T-helper 9 cell (primary cell): Measurements from ENCODE around the gene UBE2E1.
"Not testable (repeated sequence)": the region's sequence is repeated elsewhere in the genome, so short reads cannot be mapped to it uniquely, and the experiment has no call there.

ENCODE experiments used
- DNase-seq: peaks from one replicate; pipeline ENCODE4 v3.0.0-alpha.2; 2020

Gene UBE2E1

DNA sequence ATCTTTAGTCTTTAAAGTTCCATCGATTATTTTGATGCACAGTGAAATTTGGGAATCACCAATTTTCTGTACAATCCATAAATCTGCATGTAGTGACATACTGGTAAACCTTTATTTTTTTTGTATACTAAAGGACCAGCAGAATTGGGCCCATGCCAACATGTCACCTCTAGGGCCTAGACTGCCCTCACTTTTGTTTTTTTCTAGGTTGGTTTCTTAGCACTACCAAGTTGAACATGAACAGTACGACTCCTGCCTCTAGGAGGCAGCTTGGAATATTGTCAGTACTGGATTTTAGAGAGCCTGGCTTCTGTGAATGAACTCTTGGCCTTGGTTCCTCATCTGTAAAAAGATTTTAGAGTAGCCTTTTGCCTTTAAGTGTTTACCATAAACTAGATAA is 78.7 kb downstream of the UBE2E1 start:
- no peak for DNase-seq

DNA sequence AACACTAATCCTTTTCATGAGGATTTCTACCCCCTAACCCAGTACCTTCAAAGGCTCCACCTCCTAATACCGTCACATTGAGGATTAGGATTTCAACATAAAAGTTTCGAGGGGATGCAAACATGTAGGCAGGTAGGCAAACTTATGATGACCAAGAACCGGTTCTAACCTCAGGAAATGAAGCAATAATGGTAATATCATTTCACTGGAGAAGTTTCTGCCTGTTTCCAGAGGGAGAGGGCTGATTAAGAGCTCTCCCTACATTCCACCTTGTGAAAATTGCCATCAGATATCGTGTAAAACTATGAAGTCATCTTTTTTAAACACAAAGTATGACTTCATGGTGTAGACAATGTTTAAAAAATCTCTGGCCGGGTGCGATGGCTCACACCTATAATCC is 79.5 kb downstream of the UBE2E1 start:
- DNase-seq: no peak

DNA sequence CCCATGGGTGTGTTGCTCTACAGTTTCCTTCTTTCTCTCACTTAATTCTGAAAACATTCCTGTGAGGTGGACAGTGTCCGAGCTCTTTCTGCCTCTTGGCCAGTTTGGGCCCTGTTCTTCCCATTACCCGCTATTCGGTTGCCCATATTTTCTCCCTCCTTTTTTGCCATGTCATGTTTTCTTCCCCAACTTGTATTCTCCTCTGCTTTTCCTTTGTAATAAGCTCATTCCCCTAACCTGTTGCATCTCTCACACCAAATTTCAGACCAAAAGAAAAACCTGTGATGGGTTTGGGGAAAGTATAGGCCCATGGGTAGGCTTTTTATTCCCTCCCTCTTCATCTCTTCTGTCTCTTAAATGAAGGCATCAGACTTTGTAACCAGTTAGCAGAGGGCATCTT is 80.6 kb downstream of the UBE2E1 start:
- DNase-seq: no peak

DNA sequence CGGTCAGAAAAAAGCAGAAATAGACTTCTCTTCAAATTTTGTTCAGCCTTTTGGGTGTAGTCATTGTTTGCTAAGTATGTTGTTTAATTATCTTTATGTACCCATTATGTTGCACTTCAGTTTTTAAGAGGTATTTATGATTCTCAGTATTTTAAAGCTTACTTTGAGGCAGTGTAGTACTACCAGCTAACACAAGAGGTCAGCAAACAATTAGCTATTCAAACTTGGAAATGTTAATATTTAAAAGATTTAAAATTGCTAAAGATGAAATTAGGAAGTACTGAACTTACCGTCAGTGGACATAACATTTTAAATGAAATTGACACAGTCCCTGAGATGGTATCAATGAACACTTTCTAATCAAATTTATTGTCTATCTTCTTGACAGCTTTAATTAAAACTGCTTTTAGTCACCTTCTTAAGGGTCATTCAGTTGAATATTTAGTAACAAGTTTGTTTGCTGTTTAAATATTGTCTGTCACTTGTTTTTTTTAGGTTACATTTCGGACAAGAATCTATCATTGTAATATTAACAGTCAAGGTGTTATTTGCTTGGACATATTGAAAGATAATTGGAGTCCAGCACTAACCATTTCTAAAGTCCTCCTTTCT is 83.0 kb downstream of the UBE2E1 start:
- no peak for DNase-seq

DNA sequence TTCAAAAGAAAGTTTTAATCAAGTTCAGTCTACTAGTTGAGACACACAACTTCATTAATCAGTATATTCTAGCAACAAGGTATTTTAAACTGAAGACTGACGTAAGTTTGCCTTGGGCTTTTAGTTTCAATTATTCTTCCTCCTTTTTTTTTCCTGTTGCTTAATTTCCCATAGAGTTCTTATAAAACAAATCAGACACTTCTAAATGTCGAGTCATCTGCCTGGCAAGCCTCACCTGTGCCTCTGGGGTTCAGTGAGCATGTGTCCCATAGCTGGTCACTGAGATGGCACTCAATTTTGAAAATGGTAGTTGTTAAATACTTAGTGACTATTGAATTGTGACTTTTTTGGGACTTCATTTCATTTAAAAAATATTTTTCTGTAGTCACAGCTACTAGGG is 83.6 kb downstream of the UBE2E1 start:
- no peak for DNase-seq

DNA sequence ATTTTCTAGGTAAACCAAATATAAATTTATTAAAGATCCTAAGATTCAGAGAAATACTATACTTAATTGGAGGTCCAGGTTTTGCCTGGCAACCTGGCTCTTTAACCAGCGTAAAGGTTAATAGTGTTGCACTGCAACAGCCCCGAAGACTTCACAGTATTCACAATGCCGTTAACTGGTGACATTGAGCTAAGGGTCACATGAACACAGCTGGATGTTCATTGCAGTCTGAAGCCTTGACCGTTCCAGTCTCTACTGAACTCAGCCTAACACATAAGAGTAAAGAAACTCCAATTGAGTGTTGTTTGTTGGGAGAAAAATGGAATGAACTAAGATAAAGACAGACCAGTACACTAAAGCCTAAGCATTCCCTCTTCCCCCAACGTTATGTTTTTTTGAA is 84.2 kb downstream of the UBE2E1 start:
- no peak for DNase-seq

DNA sequence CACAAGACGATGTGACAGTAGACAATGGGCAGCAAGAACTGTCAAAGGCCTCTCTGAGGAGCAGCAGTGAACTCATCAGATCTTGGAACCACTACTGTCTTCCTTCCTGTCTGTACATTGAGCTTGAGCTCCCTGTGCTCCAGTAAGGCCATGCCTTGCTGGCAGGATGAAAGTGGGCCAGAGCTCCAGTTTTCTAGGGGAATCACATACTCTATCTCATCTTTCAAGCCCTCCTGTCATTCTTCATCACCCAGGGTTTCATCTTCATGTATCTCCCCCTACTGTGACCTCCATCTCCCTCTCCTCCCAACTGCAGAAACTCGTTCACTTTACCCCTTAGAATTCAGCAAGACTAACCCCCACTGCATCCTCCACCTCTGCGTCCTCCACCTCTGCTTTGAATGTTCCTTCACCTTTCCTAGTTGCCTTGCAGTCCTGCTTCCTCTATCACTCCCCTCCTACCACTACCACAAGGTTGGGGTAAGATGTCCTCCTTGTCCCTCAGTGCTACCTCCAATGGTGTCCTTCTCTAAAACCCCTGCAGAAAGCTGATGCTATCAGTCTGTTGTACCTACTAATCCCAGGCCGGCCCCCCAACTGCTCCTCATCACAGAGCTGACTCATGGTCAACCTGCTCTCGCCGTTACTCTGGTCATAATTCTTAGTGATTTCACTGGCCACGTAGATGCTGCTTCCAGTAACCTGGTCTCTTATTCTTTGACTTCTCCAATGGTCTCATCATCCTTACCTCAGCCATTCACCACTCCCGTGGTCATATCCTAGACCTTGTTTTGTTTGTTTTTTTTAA is 88.7 kb downstream of the UBE2E1 start:
- DNase-seq: no peak

DNA sequence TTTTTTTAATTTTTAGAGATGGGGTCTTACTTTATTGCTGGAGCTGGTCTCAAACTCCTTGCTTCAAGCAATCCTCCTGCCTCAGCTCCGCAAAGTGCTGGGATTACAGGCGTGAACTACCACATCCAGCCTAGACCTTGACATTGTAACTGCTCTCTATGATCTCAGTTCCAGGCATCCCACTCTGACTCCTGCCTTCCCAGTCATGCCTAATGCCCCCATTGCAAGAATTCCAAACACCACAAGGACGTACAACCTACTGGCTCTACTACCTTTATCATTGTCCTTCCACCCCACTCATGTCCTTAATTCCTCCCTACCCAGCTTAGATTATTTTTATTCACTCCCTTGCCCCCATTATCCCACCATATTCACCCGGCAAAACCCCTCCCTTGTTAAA is 89.4 kb downstream of the UBE2E1 start:
- DNase-seq: no peak

DNA sequence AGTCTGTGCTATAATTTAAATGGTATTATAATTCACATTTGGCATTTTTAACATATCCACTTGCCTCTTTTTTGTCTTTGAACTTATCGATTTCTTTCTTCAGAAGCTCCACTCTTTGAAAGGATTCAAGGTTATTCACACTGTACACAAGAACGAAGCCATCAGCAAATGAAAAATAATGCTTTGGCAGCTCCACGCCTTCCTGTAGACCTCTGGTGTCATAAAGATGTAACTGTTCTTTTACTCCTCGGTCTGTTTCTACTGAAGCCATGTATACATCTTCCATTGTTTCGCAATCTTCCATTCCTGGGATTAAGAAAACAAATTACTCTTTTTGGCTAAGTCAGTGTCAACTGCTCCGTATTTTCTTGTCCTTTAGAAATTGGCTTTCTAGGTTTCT is 95.0 kb downstream of the UBE2E1 start:
- DNase-seq: no peak

DNA sequence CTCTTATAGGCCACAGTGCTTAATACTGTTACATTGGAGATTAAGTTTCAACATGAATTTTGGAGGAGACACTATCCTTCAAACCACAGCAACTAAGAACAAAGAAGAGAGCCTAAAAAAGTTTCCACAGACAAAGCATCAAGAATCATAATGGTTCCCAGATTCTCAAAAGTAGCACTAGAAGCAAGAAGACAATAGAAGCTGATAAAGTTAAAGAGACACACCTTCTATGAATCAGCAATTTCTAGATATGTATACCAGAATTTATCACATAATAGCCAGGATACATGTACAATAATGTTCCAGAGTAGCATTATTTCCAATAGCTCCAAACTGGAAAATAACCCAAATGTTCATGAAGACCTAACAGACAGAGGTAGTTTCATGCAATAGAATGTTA is 98.8 kb downstream of the UBE2E1 start:
- DNase-seq: no peak

DNA sequence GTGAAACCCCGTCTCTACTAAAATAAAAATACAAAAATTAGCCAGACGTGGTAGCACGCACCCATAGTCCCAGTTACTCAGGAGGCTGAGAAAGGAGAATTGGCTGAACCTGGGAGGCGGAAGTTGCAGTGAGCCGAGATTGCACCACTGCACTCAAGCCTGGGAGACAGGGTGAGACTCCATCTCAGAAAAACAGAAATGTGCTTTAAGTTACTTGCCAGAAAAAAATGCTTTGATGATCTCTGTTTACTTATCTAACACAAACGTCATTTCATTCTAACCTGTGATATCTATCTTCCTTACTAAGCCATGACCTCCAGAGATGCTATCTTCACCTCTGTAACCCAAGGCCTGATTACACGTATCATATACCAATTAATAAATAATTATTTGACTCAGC is 103.6 kb downstream of the UBE2E1 start:
- no peak for DNase-seq

DNA sequence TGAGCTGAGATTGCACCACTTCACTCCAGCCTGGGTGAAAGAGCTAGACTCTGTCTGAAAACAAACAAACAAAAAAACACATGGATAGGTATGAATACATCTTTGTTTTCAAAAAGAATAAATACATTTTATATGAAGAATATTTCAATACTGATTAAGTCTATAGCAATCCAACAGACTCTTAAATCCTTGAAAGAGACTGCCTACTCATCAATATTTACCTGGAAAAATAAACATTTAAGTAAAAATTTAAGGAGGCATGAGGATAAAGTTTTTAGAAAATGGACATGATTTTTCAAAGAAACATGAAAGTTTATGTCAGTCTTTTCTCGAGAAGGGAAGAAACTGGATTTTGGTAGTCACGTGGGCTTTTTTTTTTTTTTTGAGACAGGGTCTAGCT is 105.6 kb downstream of the UBE2E1 start:
- no peak for DNase-seq

DNA sequence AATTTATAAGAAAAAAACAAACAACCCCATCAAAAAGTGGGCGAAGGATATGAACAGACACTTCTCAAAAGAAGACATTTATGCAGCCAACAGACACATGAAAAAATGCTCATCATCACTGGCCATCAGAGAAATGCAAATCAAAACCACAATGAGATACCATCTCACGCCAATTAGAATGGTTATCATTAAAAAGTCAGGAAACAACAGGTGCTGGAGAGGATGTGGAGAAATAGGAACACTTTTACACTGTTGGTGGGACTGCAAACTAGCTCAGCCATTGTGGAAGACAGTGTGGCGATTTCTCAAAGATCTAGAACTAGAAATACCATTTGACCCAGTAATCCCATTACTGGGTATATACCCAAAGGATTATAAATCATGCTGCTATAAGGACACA is 106.6 kb downstream of the UBE2E1 start:
- not testable (repeated sequence) for DNase-seq

DNA sequence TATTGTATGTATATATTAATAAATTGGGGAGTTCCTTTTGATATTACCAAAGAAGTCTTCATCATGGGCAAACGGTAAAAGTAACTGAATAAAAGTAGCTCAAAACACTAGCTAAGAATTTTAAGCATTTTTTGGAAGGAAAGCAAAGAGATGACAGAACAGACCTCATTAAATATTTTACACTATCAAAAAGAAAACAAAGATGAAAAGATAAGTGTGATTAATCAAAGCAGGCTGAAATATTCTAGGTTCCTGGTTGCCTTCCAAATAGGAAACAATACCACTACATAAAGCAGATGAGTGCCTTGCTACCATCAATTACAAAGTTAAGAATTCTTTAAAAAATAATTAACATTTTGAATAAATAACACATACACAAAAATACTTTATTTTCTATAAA is 107.4 kb downstream of the UBE2E1 start:
- DNase-seq: no peak

DNA sequence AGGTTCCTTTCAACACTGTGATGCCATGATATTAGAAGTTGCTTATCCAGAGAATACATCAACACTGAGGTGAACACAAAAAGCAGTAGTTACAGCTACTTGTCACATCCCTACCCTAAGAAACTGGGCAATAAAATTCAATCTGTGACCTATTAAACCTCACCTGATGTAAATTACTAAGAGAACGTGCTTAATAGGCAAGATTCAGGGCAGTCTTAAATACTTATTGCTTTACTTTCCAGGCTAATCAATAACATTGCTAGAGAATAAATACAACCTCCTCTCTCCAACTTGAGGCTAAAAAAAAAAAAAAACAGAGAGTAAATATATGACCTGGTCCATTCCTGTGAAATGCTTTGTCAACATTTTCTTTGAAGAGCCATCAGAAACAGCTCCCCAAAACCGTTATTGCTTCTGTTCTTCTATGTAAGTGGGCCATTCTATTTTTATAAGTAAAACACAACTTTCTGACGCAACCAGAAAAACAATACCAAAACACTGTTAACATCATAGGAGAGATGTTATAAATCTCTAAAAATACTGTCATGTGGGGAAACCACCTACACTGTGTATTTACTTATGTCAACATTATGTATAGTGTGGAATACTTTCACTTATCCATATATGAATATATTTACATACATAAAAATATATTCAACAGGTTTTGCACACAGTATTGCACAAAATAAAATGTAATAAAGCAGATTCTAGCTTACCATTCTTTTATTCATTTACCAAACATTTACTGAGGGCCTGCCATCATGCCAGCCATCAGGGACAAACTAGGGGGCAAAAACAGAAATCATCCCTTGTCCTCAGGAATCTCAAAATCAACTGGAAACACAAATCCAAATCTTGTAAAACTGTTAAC is 108.4 kb downstream of the UBE2E1 start:
- no peak for DNase-seq

DNA sequence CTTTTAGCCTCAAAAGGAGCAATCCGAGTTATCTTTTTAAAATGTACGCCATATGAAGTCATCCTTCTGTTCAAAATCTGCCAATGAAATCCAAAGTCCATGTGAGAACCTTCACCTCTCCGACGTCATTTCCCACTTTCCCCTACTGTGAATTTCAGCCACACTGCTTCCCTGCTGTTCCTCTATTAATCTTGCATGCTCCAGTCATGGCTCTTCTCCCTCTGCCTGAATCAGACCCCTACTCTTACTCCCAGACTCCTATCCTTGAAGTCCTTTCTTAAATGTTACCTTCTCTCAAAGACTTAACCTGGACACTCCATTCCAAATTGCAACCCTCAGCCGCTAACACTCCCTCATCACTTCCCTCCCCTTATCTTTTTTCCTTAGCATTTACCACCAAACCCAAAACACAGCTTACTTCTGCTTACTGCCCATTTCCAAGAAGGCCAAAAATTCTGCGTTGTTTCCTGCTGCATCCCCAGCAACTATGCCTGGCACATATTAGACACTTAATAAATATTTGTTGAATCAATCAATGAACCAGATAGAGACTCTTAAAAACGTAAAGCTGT is 109.9 kb downstream of the UBE2E1 start:
- DNase-seq: no peak

DNA sequence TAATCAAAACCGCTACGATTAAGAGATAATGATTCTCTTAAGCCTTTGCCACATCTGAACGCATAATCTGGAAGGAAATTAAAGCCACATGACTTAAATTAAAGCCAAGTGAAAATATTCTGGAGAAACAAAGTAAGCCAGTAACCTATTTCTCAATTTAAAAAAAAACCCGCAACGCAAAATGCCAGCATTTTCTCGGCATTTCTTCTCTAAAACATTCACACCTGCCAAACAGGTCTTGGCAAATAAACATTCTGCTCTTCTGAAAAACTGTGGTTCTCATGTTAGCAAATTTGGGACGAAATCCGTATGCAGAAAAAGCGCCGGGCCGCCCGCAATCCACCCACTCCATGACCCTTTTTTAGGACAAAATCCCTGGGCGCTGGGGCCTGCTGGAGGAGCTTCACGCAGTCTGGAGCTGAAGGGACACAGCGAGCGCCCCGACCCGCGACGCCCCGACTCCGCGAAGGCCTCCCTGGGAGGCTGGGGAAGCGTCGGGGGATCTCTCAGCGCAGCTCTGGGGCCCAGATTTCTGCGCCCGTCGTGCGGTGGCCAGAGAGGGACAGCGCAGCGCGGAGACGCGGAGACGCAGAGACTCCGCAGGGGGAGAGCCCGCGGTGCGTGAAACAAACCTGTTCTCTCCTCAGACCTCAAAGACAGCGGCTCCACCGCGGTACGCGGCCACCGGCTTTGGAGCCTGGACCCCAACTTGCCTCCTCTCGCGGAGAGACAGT is 110.6 kb downstream of the UBE2E1 start:
- no peak for DNase-seq

DNA sequence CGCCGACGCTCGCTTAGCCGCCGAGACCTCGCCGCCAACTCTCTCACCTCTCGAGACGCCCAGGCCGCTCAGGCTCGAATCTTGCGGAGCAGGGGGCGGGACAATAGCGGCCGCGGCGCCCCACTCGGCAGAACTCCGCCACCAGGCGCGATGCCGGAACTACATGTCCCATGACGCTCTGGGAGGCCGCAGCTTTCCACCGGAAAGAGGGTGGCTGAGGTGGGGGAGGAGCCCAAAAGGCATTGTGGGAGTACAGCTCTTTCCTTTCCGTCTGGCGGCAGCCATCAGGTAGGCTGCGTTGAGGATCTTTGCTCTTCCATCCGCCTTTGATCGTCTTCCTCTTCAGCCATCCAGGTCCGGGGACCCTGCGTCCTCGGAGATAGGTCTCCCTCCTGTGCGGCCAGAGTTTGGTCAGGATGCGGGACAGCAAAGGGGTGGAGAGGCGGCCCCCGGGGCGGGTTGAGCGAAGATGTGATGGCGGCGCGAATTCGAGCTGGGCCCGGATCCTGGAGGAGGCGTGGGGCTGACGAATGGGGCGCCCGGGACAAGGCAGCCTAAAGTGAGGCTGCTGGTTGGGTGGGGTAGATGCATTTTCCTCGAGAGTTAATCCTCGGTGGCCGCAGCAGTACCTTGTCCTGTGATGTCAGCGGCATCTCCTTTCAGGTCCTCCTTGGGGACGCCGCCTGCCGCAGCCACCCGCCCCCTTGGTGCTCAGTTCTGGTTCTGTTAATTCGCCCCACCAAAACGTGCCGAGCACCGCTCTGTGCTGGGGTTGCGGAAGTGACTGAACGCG is 111.3 kb downstream of the UBE2E1 start, which contains the start of the genes NKIRAS1 and RPL15:
TSS of gene NKIRAS1 (minus strand) at position 105 of the 793 bp plus-strand sequence. CDS start 6,086 bp downstream, outside the sequence.
TSS of gene RPL15 (plus strand) at position 247 of the 793 bp plus-strand sequence. CDS start 728 bp downstream, outside the sequence.
- DNase-seq: peak; percentile 95

DNA sequence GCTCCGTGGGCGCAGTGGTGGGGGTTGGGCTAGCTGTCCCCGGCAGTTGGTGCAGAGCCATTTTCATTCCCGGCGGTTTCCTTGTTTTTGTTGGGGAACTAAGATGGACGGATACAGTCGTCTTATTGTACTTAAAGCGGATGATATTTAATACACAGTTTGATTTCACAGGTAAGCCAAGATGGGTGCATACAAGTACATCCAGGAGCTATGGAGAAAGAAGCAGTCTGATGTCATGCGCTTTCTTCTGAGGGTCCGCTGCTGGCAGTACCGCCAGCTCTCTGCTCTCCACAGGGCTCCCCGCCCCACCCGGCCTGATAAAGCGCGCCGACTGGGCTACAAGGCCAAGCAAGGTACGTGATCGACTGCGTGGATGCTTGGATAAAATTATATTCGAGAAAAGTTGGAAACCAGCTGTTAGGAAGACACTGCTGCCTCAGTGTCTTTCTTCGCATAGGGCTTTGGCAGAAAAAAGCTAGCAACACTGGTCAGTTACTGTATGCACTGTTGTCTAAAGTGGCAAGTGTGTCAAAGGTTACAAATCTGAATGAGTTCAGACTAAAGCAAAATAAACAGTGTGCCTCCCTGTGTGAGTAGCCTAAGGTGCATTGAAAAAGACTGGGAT is 112.0 kb downstream of the UBE2E1 start:
- DNase-seq: not testable (repeated sequence)

DNA sequence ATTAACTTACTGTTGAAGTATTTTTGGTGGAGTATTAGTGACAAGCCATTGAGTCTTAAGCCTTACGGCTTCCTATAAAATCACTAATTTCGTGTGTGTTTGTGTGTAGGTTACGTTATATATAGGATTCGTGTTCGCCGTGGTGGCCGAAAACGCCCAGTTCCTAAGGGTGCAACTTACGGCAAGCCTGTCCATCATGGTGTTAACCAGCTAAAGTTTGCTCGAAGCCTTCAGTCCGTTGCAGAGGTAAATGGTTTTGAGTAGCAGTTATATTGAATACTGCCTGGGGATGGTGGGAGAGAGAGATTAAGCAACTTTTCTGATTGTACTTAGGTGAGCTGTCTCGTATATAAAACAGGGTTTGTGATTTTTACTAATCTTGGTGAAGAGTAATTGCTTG is 112.6 kb downstream of the UBE2E1 start:
- DNase-seq: not testable (repeated sequence)

DNA sequence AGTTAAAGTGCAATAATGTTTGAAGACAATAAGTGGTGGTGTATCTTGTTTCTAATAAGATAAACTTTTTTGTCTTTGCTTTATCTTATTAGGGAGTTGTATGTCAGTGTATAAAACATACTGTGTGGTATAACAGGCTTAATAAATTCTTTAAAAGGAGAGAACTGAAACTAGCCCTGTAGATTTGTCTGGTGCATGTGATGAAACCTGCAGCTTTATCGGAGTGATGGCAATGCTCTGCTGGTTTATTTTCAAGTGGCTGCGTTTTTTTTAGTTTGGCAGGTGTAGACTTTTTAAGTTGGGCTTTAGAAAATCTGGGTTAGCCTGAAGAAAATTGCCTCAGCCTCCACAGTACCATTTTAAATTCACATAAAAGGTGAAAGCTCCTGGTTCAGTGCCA is 113.9 kb downstream of the UBE2E1 start:
- DNase-seq: no peak
